Measurements from ENCODE around the gene SAPCD2. TPM values are rescaled to one million over a fixed set of nuclear protein-coding genes. Genes with fewer than 3 reads are reported as not detected.
A peak's percentile ranks its signal among the peaks of the same experiment; 100 is the strongest.

SAPCD2 gene
- total and polyA plus RNA-seq, 10 donors: 0.76 to 6.5 (median 2.4) TPM

- Histone ChIP-seq H3K27ac (no peak overlapping the region), H3K4me1 (no peaks in the 10 kb centered on the region), H3K9me3 (no peaks in the 10 kb centered on the region), H3K27me3 (replicated peaks in 1 of 7) (no peaks in the 10 kb centered on the region), H3K4me3 (no peak overlapping the region), H3K36me3 (peaks cover 0 to 100% (median 90%) of the 10 kb centered on the region in 6 donors)
- TF ChIP-seq POLR2A (IDR thresholded peaks at IDR 0.05) (no peak), POLR2AphosphoS5 (IDR thresholded peaks at IDR 0.05) (no peak), CTCF (IDR thresholded peaks at IDR 0.05 in 8 of 11, conservative IDR thresholded peaks at IDR 0.05 in 3 of 11) (no peak)
- WGBS, 5 donors: 93 to 98% (median 95%) methylated on average over 23 to 31 of the region's 31 CpGs
- DNase-seq: no peak
- intact Hi-C loops (cut with DNase I; ENCODE audit: low total_unique reads): no loop called here
Measured at GRCh38 chr9:137105814-137106661, 35.7 kb upstream of the SAPCD2 start.

GRCh38 chr9:137103206-137103999, 33.0 kb upstream of the SAPCD2 start:
- H3K36me3 ChIP-seq: peaks cover 0 to 100% (median 86%) of the 10 kb centered on the region in 6 donors
- no peaks in the 10 kb centered on the region for H3K4me1 ChIP-seq
- no peaks in the 10 kb centered on the region for H3K27me3 ChIP-seq (replicated peaks in 1 of 7)
- no peak overlapping the region for H3K27ac ChIP-seq
- H3K4me3 ChIP-seq: no peak overlapping the region
- intact Hi-C loops (cut with DNase I; ENCODE audit: low total_unique reads): no loop called here
- no peak for DNase-seq
- 91 to 95% (median 93%) methylated on average over 37 of the region's 37 CpGs for WGBS, 5 donors
- H3K9me3 ChIP-seq: no peaks in the 10 kb centered on the region
- TF ChIP-seq POLR2AphosphoS5 (IDR thresholded peaks at IDR 0.05) (no peak), POLR2A (IDR thresholded peaks at IDR 0.05) (no peak), CTCF (IDR thresholded peaks at IDR 0.05 in 8 of 11, conservative IDR thresholded peaks at IDR 0.05 in 3 of 11) (no peak)

GRCh38 chr9:137099231-137099630, 28.9 kb upstream of the SAPCD2 start:
- Histone ChIP-seq H3K27ac (no peak overlapping the region), H3K36me3 (peaks cover 0 to 100% (median 70%) of the 10 kb centered on the region in 6 donors), H3K9me3 (no peaks in the 10 kb centered on the region), H3K4me3 (no peak overlapping the region), H3K4me1 (peaks cover 0 to 20% (median 8%) of the 10 kb centered on the region in 6 donors), H3K27me3 (replicated peaks in 1 of 7) (no peaks in the 10 kb centered on the region)
- no peak for TF ChIP-seq CTCF (IDR thresholded peaks at IDR 0.05 in 8 of 11, conservative IDR thresholded peaks at IDR 0.05 in 3 of 11)
- TF ChIP-seq POLR2A (IDR thresholded peaks at IDR 0.05): no peak
- TF ChIP-seq POLR2AphosphoS5 (IDR thresholded peaks at IDR 0.05): peak in 1 of 3 donors; percentile 16
- intact Hi-C loops (cut with DNase I; ENCODE audit: low total_unique reads): no loop called here
- DNase-seq: no peak
- WGBS, 5 donors: 90 to 96% (median 93%) methylated on average over 10 to 14 of the region's 14 CpGs

Data from spleen (tissue), 11 donors.